HepG2 (cell line): Measurements from ENCODE around the gene PSG3. TPM values are rescaled to one million over a fixed set of nuclear protein-coding genes. Genes with fewer than 3 reads are reported as not detected.
"Not testable (repeated sequence)": the region's sequence is repeated elsewhere in the genome, so short reads cannot be mapped to it uniquely, and the experiment has no call there.

Source experiments
- ATAC-seq: fragments of 200-7000 bp; cut with Tn5 transposase; 3 replicates; pipeline ENCODE4 v1.9.1; 2020; ENCODE audit warnings: mild to moderate bottlenecking, moderate library complexity
- BruUV-seq: library from RNA; stranded (reverse); fragments of 400-500 nt; replicated peaks from 2 replicates; lab custom pipeline; 2021; lab: Mats Ljungman, UMichigan
- CTCF ChIA-PET: fragments of 300-600 bp; formaldehyde crosslinking; extraction: SDS; loops from one replicate; lab custom pipeline; 2021; ENCODE audit warnings: low total read pairs, inconsistent platforms, low intra/inter-chr PET ratio; lab: Yijun Ruan, JAX
- POLR2A ChIA-PET: fragments of 350-600 bp; sonication (Branson Sonifier 250); formaldehyde crosslinking; loops from one replicate; lab custom pipeline; 2020; ENCODE audit warnings: antibody characterized with exemption, inconsistent platforms; lab: Yijun Ruan, JAX
- DNase-seq: peaks from one replicate; pipeline ENCODE4 v3.0.0-alpha.2; 2015; ENCODE audit warnings: low spot score
- FAIRE-seq: peaks from 3 replicates; lab custom pipeline; 2011; peaks lifted over from hg19 to GRCh38; lab: Jason Lieb, UNC
- H2AFZ ChIP-seq: one replicate; pipeline ENCODE4 v1.6.1; 2011; ENCODE audit warnings: low read length, inconsistent platforms
- H3K27ac ChIP-seq: fragments of 300-600 bp; 3 replicates; pipeline ENCODE4 v1.8.0; 2011; ENCODE audit warnings: mixed run types, mild to moderate bottlenecking, mixed read lengths, low read length, inconsistent platforms; ENCODE audit not compliant: insufficient read depth; ENCODE audit errors: extremely low read length
- H3K27me3 ChIP-seq, 2 experiments: fragments of 200-600 bp in 1 of 2; 2 replicates in 1 of 2; 3 replicates in 1 of 2; pipeline versions ENCODE4 v1.6.0 to v1.8.0; 2011; ENCODE audit warnings: low read length in 2 of 2, mild to moderate bottlenecking in 2 of 2, moderate library complexity in 2 of 2, inconsistent platforms in 1 of 2; ENCODE audit not compliant: insufficient read depth in 2 of 2, control insufficient read depth in 1 of 2
- H3K36me3 ChIP-seq, 2 experiments: fragments of 200-600 bp in 1 of 2; replicated peaks in 1 of 2; 2 replicates in 1 of 2; 3 replicates in 1 of 2; pipeline versions ENCODE4 v1.5.1 to v1.8.0; 2011; ENCODE audit warnings: low read length in 2 of 2, inconsistent platforms in 1 of 2; ENCODE audit not compliant: insufficient read depth in 2 of 2, control insufficient read depth in 1 of 2
- H3K4me1 ChIP-seq: 2 replicates; pipeline ENCODE4 v1.5.1; 2012; ENCODE audit warnings: low read length, inconsistent platforms; ENCODE audit not compliant: insufficient read depth
- H3K4me2 ChIP-seq: 2 replicates; pipeline ENCODE4 v1.6.0; 2011; ENCODE audit warnings: low read depth, low read length, inconsistent platforms
- H3K4me3 ChIP-seq, 3 experiments: fragments of 200-600 bp in 1 of 3; sonication (generic), shearing (Covaris generic) in 1 of 3; replicated peaks in 1 of 3; 2 replicates each; pipeline ENCODE4 v1.5.1; 2011 to 2016; ENCODE audit warnings: low read length in 3 of 3, inconsistent platforms in 2 of 3, low read depth in 2 of 3, mild to moderate bottlenecking in 2 of 3, control low read depth in 1 of 3, mixed read lengths in 1 of 3; ENCODE audit not compliant: insufficient read depth in 1 of 3
- H3K79me2 ChIP-seq: one replicate; pipeline ENCODE4 v1.6.1; 2011; ENCODE audit warnings: low read length, inconsistent platforms; ENCODE audit not compliant: insufficient read depth
- H3K9ac ChIP-seq: 2 replicates; pipeline ENCODE4 v1.6.0; 2011; ENCODE audit warnings: mild to moderate bottlenecking, low read depth, low read length, inconsistent platforms; ENCODE audit not compliant: insufficient read depth
- H3K9me3 ChIP-seq: 2 replicates; pipeline ENCODE4 v1.5.1; 2012; ENCODE audit warnings: mild to moderate bottlenecking, low read length
- H4K20me1 ChIP-seq: 2 replicates; pipeline ENCODE4 v1.6.0; 2011; ENCODE audit warnings: inconsistent platforms, mild to moderate bottlenecking, low read length, moderate library complexity; ENCODE audit not compliant: insufficient read depth
- KDM3A ChIP-seq: IDR thresholded peaks from 2 replicates; pipeline ENCODE4 v1.6.1; 2018; ENCODE audit warnings: low read depth, missing compliant biosample characterization
- MEIS1 ChIP-seq: sonication (generic); formaldehyde crosslinking; IDR thresholded peaks from 2 replicates; pipeline ENCODE4 v1.9.0; 2021; ENCODE audit warnings: mild to moderate bottlenecking, missing genetic modification reagents, moderate library complexity, borderline replicate concordance
- SP140L ChIP-seq: sonication (generic); formaldehyde crosslinking; IDR thresholded peaks from 2 replicates; pipeline ENCODE4 v1.4.0; 2020; ENCODE audit warnings: missing genetic modification reagents, borderline replicate concordance
- SSRP1 ChIP-seq: IDR thresholded peaks from 2 replicates; pipeline ENCODE4 v1.6.1; 2016; ENCODE audit warnings: control low read depth
- TP53 ChIP-seq: sonication (generic); formaldehyde crosslinking; conservative IDR thresholded peaks from 2 replicates; pipeline ENCODE4 v1.4.0; 2020; ENCODE audit warnings: missing genetic modification reagents
- ZNF674 ChIP-seq: sonication (generic); formaldehyde crosslinking; IDR thresholded peaks from 2 replicates; pipeline ENCODE4 v1.5.0; 2020; ENCODE audit warnings: low read depth, mild to moderate bottlenecking, missing genetic modification reagents
- WGBS: methylation state at CpG from one replicate; pipeline ENCODE4 v1.1.6; 2017; ENCODE audit warnings: low lambda C conversion rate; 5-methylcytosine and 5-hydroxymethylcytosine counted together
- in situ Hi-C: cut with HindIII; loops from 2 replicates; pipeline ENCODE4 v1.10.0; 2017; ENCODE audit warnings: low pct_unique_long_range_greater_than_20kb; ENCODE audit not compliant: extremely low pct_ligation_motif_present
- intact Hi-C: fragments of 100-400 bp; cut with micrococcal nuclease; formaldehyde crosslinking; loops from one replicate; pipeline ENCODE4 v1.10.0; 2022; ENCODE audit not compliant: unreplicated experiment
- polyA plus RNA-seq, 8 experiments: library from polyadenylated mRNA; depleted of rRNA in 3 of 8; stranded (reverse) in 7 of 8; unstranded in 1 of 8; fragments of >200 nt; fragmentation: Illumina TruSeq in 4 of 8; extraction: Trizol in 4 of 8; gene quantifications; 2 replicates each; pipeline versions ENCODE4 v1.2.1 to v1.2.3, GENCODE V29; 2011 to 2016; ENCODE audit warnings: low read depth in 4 of 8, missing spikeins in 1 of 8, mixed read lengths in 1 of 8; ENCODE audit not compliant: insufficient read depth in 1 of 8
- total RNA-seq, 5 experiments: library from RNA; depleted of rRNA; stranded (reverse); fragments of >200 nt; fragmentation: Illumina TruSeq; extraction: Trizol; gene quantifications; 2 replicates each; pipeline ENCODE4 v1.2.3, GENCODE V29; 2016; ENCODE audit warnings: low read depth in 1 of 5
- TF ChIP-seq, protein P1 (sequence below): sonication (generic); formaldehyde crosslinking; IDR thresholded peaks from 2 replicates; pipeline ENCODE4 v1.5.0; 2020; ENCODE audit warnings: mild to moderate bottlenecking, missing genetic modification reagents, borderline replicate concordance

Gene PSG3
- total and polyA plus RNA-seq, 2 of the 13 experiments (the other 11 are each of a cell fraction or from before 2014, with no cell fraction given) = 0.07 TPM; not detected in 1

DNA sequence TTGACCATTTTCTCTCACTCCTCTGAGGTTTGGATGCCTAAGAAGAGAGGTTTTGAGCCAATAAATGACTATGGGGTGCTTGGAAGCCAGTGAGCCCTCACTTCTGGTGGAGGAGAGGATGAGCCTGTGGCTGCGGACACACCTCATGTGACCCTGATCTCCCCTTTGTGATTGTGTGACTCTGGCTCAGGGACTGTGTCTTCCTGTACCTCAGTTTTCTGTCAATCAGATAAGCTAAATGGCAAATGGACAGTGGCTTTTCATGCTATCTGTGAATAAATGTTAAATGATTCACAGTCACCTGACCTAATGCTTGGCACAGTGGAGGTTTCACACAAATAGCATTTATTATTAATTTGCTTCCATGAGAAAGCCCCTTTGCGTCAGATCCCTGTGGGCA lies 22.5 kb upstream of the PSG3 start (continued):
- TF ChIP-seq, protein P1, sequence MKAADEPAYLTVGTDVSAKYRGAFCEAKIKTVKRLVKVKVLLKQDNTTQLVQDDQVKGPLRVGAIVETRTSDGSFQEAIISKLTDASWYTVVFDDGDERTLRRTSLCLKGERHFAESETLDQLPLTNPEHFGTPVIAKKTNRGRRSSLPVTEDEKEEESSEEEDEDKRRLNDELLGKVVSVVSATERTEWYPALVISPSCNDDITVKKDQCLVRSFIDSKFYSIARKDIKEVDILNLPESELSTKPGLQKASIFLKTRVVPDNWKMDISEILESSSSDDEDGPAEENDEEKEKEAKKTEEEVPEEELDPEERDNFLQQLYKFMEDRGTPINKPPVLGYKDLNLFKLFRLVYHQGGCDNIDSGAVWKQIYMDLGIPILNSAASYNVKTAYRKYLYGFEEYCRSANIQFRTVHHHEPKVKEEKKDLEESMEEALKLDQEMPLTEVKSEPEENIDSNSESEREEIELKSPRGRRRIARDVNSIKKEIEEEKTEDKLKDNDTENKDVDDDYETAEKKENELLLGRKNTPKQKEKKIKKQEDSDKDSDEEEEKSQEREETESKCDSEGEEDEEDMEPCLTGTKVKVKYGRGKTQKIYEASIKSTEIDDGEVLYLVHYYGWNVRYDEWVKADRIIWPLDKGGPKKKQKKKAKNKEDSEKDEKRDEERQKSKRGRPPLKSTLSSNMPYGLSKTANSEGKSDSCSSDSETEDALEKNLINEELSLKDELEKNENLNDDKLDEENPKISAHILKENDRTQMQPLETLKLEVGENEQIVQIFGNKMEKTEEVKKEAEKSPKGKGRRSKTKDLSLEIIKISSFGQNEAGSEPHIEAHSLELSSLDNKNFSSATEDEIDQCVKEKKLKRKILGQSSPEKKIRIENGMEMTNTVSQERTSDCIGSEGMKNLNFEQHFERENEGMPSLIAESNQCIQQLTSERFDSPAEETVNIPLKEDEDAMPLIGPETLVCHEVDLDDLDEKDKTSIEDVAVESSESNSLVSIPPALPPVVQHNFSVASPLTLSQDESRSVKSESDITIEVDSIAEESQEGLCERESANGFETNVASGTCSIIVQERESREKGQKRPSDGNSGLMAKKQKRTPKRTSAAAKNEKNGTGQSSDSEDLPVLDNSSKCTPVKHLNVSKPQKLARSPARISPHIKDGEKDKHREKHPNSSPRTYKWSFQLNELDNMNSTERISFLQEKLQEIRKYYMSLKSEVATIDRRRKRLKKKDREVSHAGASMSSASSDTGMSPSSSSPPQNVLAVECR (CRISPR knock-in tag) = no peak
- no peak for TF ChIP-seq TP53
- no peak for TF ChIP-seq KDM3A (CRISPR knock-in tag)
- no peak for TF ChIP-seq MEIS1 (CRISPR knock-in tag)
- no peak for TF ChIP-seq ZNF674
- TF ChIP-seq SSRP1 (CRISPR knock-in tag) = no peak
- no peak for TF ChIP-seq SP140L (CRISPR knock-in tag)

DNA sequence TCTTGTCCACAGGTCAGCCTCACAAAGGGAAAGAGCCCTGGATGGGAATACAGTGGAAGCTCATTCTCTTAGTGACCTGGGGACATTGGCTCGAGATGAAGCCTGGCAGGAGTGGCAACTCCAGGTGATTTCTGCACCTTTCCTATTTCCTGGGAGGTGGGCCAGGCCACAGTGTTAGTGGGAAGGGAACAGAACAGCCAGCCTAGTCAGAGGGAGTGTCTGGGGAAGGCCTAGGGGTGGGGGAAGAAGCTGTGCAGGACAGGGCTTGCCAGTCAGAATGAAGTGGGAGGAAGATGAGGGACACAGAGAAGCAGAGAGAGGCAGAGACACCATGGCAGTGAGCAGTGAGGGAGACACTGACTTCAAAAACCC lies 21.6 kb upstream of the PSG3 start:
- CTCF ChIA-PET, POLR2A ChIA-PET, H3K4me3 ChIP-seq, H3K27me3 ChIP-seq, H3K27ac ChIP-seq, H3K36me3 ChIP-seq, H3K4me1 ChIP-seq, H3K9me3 ChIP-seq, H3K79me2 ChIP-seq, H4K20me1 ChIP-seq, in situ Hi-C loops, DNase-seq, H3K9ac ChIP-seq, ATAC-seq, FAIRE-seq, H3K4me2 ChIP-seq, H2AFZ ChIP-seq, BruUV-seq: not testable (repeated sequence)
- intact Hi-C loops = loop anchor here (10.0 kb wide), 1 partner anchor 67 kb away; no protein-coding TSS in a partner anchor
- 0% methylated on average over 1 of the region's 1 CpG for WGBS

DNA sequence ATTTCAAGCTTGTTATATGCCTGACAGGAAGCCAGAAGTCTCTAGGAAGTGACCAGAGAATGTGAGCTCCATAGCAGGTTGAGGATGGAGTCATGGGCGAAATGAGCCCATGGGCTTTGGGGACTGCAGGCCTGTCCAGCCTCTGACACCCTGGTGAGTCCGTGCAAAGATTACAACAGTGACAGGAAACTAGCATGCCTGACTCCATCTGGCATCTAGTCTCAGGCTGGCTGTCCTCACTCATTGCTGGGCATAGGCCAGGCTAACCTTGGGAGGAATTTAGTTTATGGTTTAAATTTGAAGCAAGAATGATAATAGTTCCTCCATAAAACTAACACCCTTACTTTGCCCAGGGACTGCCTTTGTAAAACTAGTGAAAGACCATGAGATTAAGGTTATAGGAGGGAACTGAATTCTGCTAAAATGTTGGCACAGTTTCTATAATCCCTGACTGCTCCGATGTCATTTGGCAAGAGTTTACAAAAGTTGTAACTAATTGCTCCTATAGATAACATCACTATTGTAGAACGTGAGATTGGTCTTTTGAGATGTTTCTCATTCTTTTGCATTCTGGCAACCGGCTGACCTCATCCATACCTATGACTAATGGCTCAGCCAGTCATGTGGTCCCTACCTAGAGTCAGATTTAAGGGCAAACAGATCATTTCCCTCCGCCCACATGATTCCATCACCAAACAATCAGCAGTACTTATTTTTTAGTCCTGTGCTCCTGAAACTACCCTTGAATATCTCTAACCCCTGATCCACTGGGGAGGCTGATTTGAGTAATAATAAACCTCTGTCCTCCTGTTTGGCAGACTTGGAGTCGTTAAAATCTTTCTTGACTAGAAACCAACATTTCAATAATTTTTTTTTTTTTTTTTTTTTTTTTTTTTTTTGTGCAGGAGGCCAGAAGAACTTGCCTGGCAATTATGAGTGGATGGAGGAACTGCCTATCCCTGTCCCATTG lies 21.0 kb upstream of the PSG3 start:
- CTCF ChIA-PET, H3K36me3 ChIP-seq, H4K20me1 ChIP-seq, H3K27ac ChIP-seq, BruUV-seq, in situ Hi-C loops, H3K9ac ChIP-seq, H3K4me3 ChIP-seq, H3K27me3 ChIP-seq, H2AFZ ChIP-seq, H3K4me1 ChIP-seq, ATAC-seq, H3K9me3 ChIP-seq, POLR2A ChIA-PET, FAIRE-seq, H3K79me2 ChIP-seq, H3K4me2 ChIP-seq: not testable (repeated sequence)
- DNase-seq = peak; percentile 20
- WGBS = 2% methylated on average over 6 of the region's 7 CpGs
- intact Hi-C loops = loop anchor here (10.0 kb wide), 1 partner anchor 66 kb away; no protein-coding TSS in a partner anchor
